G401 (cell line): ENCODE measurements around the gene SIGLEC9. TPM values are rescaled to one million over a fixed set of nuclear protein-coding genes. Genes with fewer than 3 reads are reported as not detected.
"Not testable (repeated sequence)": the region's sequence is repeated elsewhere in the genome, so short reads cannot be mapped to it uniquely, and the experiment has no call there.

Experiments
- DNase-seq: peaks from one replicate; pipeline ENCODE4 v3.0.0-alpha.2; 2015; ENCODE audit warnings: low spot score
- in situ Hi-C: cut with HindIII; loops from 2 replicates; pipeline ENCODE4 v1.10.0; 2016; ENCODE audit warnings: low sequenced_read_pairs, mixed read lengths
- total RNA-seq: library from RNA; depleted of rRNA; stranded (reverse); fragments of >200 nt; shearing (Covaris generic); gene quantifications from 2 replicates; pipeline ENCODE4 v1.2.3, GENCODE V29; 2014

The SIGLEC9 gene
- total RNA-seq, 1 experiment from 2014 or later, result not detected

GRCh38 chr19:51139299-51140014 lies 14.8 kb downstream of the SIGLEC9 start:
- in situ Hi-C loops, result no loop called here

GRCh38 chr19:51140441-51140840 lies 15.7 kb downstream of the SIGLEC9 start:
- DNase-seq, result no peak
- in situ Hi-C loops, result no loop called here

More at GRCh38 chr19:51139299-51140014, 14.8 kb downstream of the SIGLEC9 start:
- no peak for DNase-seq

GRCh38 chr19:51141181-51141580 lies 16.5 kb downstream of the SIGLEC9 start:
- in situ Hi-C loops, result no loop called here

GRCh38 chr19:51142119-51142518 lies 17.4 kb downstream of the SIGLEC9 start, which contains the start of gene SIGLEC7:
SIGLEC7 (plus strand) TSS chr19:51142301; CDS start chr19:51142370, 69 bp downstream.
- in situ Hi-C loops, result no loop called here
- no peak for DNase-seq

More at GRCh38 chr19:51141181-51141580, 16.5 kb downstream of the SIGLEC9 start:
- no peak for DNase-seq

GRCh38 chr19:51142809-51143475 lies 18.2 kb downstream of the SIGLEC9 start:
- DNase-seq, in situ Hi-C loops: not testable (repeated sequence)

GRCh38 chr19:51143486-51143885 lies 18.8 kb downstream of the SIGLEC9 start:
- no peak for DNase-seq
- in situ Hi-C loops, result no loop called here

- in situ Hi-C loops, result no loop called here
- no peak for DNase-seq
Measured at GRCh38 chr19:51144482-51145045, 19.9 kb downstream of the SIGLEC9 start.

GRCh38 chr19:51145916-51146493 lies 21.3 kb downstream of the SIGLEC9 start:
- in situ Hi-C loops, result no loop called here
- no peak for DNase-seq

GRCh38 chr19:51146751-51147150 lies 22.0 kb downstream of the SIGLEC9 start:
- DNase-seq, result no peak
- in situ Hi-C loops, result no loop called here

- DNase-seq, result no peak
- in situ Hi-C loops, result no loop called here
Measured at GRCh38 chr19:51147663-51148062, 23.0 kb downstream of the SIGLEC9 start.

GRCh38 chr19:51148580-51148979 lies 23.9 kb downstream of the SIGLEC9 start:
- no peak for DNase-seq
- in situ Hi-C loops, result no loop called here

GRCh38 chr19:51150627-51151026 lies 25.9 kb downstream of the SIGLEC9 start:
- in situ Hi-C loops, result no loop called here
- DNase-seq, result no peak

GRCh38 chr19:51156710-51157109 lies 32.0 kb downstream of the SIGLEC9 start:
- no peak for DNase-seq
- in situ Hi-C loops, result no loop called here

GRCh38 chr19:51157265-51157664 lies 32.6 kb downstream of the SIGLEC9 start:
- in situ Hi-C loops, result no loop called here
- peak; percentile 36 for DNase-seq

GRCh38 chr19:51158474-51159129 lies 33.9 kb downstream of the SIGLEC9 start:
- peak; percentile 36 for DNase-seq
- in situ Hi-C loops, result no loop called here

- DNase-seq, result no peak
- in situ Hi-C loops, result no loop called here
Measured at GRCh38 chr19:51159656-51160055, 35.0 kb downstream of the SIGLEC9 start.

GRCh38 chr19:51161266-51161665 lies 36.6 kb downstream of the SIGLEC9 start:
- no peak for DNase-seq
- in situ Hi-C loops, result no loop called here

GRCh38 chr19:51161867-51162496 lies 37.3 kb downstream of the SIGLEC9 start:
- in situ Hi-C loops, result no loop called here
- DNase-seq, result no peak

- peak; percentile 97 for DNase-seq
- in situ Hi-C loops, result no loop called here
Measured at GRCh38 chr19:51163257-51163656, 38.6 kb downstream of the SIGLEC9 start.
